Activated CD4-positive, alpha-beta memory T cell treated with anti-CD3 and anti-CD28 coated beads, Interleukin-2, amount 10 ng/mL, durations not matched to agents 7 days and 5 days (primary cell): Measurements from ENCODE around the gene SORCS2. TPM values are rescaled to one million over a fixed set of nuclear protein-coding genes. Genes with fewer than 3 reads are reported as not detected.

Source experiments
- CTCF ChIA-PET: fragments of 350-600 bp; sonication (Branson Sonifier 250); formaldehyde crosslinking; loops from one replicate; lab custom pipeline; 2021; ENCODE audit warnings: antibody characterized with exemption, inconsistent platforms; lab: Charles Lee
- POLR2A ChIA-PET: fragments of 350-600 bp; sonication (Branson Sonifier 250); formaldehyde crosslinking; loops from one replicate; lab custom pipeline; 2021; ENCODE audit warnings: antibody characterized with exemption; lab: Charles Lee
- DNase-seq: peaks from one replicate; pipeline ENCODE4 v3.0.0-alpha.2; 2020
- H3K27ac Mint-ChIP-seq: one replicate; pipeline ENCODE4 v1.8.0; 2021; ENCODE audit warnings: mild to moderate bottlenecking, mixed read lengths
- H3K27me3 Mint-ChIP-seq: one replicate; pipeline ENCODE4 v1.8.0; 2021; ENCODE audit warnings: mixed read lengths
- H3K36me3 Mint-ChIP-seq: one replicate; pipeline ENCODE4 v1.8.0; 2021; ENCODE audit warnings: low read depth, mixed read lengths
- H3K4me1 Mint-ChIP-seq: one replicate; pipeline ENCODE4 v1.8.0; 2021; ENCODE audit warnings: mixed read lengths
- H3K4me3 Mint-ChIP-seq: one replicate; pipeline ENCODE4 v1.8.0; 2021; ENCODE audit warnings: mild to moderate bottlenecking, mixed read lengths
- H3K9me3 Mint-ChIP-seq: one replicate; pipeline ENCODE4 v1.8.0; 2021; ENCODE audit warnings: mixed read lengths
- total RNA-seq, 2 experiments: library from RNA; stranded (reverse); gene quantifications; one replicate each; pipeline ENCODE4 v1.2.3, GENCODE V29; 2021

The SORCS2 gene
- total RNA-seq, 2 experiments from 2014 or later = 0.10 to 0.18 TPM

DNA sequence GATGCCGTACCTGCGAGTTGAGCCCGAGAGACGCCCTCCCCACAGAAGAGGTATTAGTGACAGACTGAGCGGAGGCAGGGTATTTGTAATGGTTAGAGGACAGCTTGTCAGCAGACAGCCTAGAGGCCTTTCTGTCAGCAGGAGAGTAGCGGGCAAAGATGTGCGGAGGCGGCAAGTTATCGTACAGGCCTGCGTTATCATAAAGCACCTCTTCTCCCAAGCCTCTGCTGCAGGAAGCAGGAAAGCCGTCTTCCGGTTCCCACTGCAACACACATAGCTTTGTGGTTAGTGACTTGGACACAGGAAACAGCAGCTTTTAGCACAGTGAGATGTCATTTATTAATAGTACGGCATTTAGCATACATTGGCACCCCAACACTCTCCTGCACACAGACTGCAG lies 589.0 kb downstream of the SORCS2 start:
- no peaks in the 10 kb centered on the region for H3K27me3 Mint-ChIP-seq
- peaks cover 75% of the 10 kb centered on the region for H3K4me1 Mint-ChIP-seq
- no peaks in the 10 kb centered on the region for H3K36me3 Mint-ChIP-seq
- ChIA-PET POLR2A (interaction anchor here (1.0 kb wide), 1 partner anchor 9 kb away, joined by 3 read pairs; no protein-coding TSS in a partner anchor), CTCF (interaction anchor here (1.9 kb wide), 1 partner anchor 21 kb away, joined by 6 read pairs; no protein-coding TSS in a partner anchor)
- no peaks in the 10 kb centered on the region for H3K9me3 Mint-ChIP-seq
- no peak for DNase-seq
- no peak overlapping the region for H3K27ac Mint-ChIP-seq
- no peak overlapping the region for H3K4me3 Mint-ChIP-seq

DNA sequence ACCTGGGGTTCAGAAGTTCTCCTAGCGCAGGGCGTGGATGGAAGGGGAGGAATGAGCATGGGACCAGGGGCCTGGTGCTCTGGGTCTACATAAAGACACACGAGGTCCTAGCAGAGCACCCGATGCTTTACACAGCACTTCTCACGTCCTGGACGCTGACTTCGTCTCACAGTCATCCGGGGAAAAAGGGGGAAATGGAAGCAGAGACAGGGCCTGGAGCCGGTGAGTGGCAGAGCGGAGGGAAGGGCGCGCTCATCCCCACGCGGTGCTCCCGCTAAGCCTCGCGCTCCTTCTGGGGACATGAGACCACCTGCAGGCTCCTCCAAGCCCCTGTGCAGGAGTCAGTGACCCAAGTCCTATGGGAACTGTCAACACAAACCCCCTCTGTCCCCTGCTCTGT lies 589.7 kb downstream of the SORCS2 start:
- Mint-ChIP-seq H3K27ac (no peak overlapping the region), H3K27me3 (no peaks in the 10 kb centered on the region), H3K36me3 (no peaks in the 10 kb centered on the region), H3K9me3 (no peaks in the 10 kb centered on the region), H3K4me1 (peaks cover 72% of the 10 kb centered on the region), H3K4me3 (no peak overlapping the region)
- CTCF ChIA-PET = interaction anchor here (1.9 kb wide), 1 partner anchor 21 kb away, joined by 6 read pairs; no protein-coding TSS in a partner anchor
- POLR2A ChIA-PET = no interaction called here
- no peak for DNase-seq

DNA sequence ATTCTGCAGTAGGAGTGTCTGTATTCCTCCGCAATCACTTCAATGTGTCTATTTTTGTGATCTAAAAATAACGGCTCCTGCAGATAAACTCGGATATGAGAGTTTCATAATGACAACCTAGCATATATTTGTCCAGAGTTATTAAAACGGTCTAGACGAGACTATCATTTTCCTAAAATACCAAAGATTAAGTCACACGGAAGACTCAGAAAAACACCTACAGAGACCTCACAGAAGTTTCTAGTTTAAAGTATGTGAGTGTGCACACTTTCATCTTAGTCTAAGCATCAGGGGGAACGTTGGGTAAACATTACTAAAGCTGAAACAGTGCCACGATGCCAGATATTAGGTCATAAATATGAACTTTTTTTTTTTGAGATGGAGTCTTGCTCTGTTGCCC lies 590.4 kb downstream of the SORCS2 start:
- Mint-ChIP-seq H3K4me3 (no peak overlapping the region), H3K36me3 (no peaks in the 10 kb centered on the region), H3K4me1 (peaks cover 71% of the 10 kb centered on the region), H3K9me3 (no peaks in the 10 kb centered on the region), H3K27ac (peak overlapping the region; percentile 12), H3K27me3 (no peaks in the 10 kb centered on the region)
- DNase-seq = no peak
- CTCF ChIA-PET = interaction anchor here (0.9 to 1.0 kb wide), 3 partner anchors 16 to 22 kb away, joined by 3 to 4 read pairs (median 3); no protein-coding TSS in a partner anchor
- POLR2A ChIA-PET = interaction anchor here (0.9 to 1.4 kb wide), 2 partner anchors 23 to 72 kb away, joined by 3 to 6 read pairs; no protein-coding TSS in a partner anchor

DNA sequence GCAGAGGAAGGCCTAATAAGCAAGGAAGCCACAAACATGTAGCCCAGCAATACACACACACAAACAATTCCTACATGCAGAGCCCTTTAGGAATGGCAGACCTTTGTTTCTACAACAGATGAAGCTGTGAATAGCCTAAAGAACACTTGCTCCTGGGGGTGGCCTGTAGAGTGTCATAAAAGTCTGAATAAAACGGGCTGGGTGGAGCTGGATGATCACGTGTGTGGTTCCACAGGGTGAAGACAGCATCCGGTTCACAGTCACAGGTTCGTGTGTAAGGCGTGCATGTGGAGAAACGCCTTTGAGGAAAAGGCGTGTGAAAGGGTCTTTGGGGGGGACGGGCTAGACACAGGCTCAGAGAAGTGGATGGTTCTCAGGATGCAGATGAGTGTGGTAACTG lies 591.2 kb downstream of the SORCS2 start:
- ChIA-PET POLR2A (interaction anchor here (0.9 to 1.4 kb wide), 2 partner anchors 24 to 72 kb away, joined by 3 to 6 read pairs; no protein-coding TSS in a partner anchor), CTCF (interaction anchor here (0.9 to 1.0 kb wide), 3 partner anchors 15 to 21 kb away, joined by 3 to 4 read pairs (median 3); no protein-coding TSS in a partner anchor)
- DNase-seq = no peak
- Mint-ChIP-seq H3K27ac (peak overlapping the region; percentile 61), H3K36me3 (no peaks in the 10 kb centered on the region), H3K9me3 (no peaks in the 10 kb centered on the region), H3K27me3 (no peaks in the 10 kb centered on the region), H3K4me3 (no peak overlapping the region), H3K4me1 (peaks cover 67% of the 10 kb centered on the region)

DNA sequence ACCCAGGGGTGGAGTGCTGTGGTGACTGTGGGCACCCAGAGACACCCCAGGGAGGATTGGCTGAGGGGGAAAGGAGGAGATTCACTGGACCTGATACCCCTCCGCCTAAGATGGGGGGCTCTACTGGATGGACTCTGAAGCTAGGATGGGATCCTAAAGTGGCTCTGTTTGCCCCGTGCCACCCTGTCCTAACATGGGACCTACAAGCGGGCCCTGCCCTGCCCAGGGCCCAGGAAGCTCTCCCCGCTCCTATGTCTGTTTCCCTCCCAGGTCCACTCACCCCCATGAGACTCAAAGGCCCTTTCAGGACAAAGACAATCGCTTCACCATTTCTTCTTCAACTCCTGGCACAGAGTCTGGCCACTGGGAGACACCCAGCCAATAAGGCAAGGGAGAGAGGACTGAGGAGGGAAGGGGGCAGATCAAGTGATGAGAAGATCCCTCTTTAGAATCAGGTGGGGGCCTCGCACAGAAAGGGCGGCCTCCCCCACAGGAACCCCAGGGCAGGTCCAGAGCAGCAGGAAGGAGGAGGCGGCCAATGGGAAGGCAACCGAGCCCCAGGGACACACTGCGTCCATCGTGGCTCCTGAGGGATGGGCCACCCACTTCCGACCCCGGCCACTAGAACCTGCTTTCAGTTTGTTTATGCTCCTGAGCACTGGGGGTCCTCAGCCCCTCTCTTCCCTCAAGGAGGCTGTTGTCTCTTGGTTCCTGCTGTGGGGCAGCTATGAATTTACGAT lies 592.0 kb downstream of the SORCS2 start:
- peak overlapping the region; percentile 66 for H3K27ac Mint-ChIP-seq
- H3K4me1 Mint-ChIP-seq = peaks cover 60% of the 10 kb centered on the region
- no peak for DNase-seq
- H3K36me3 Mint-ChIP-seq = no peaks in the 10 kb centered on the region
- H3K27me3 Mint-ChIP-seq = no peaks in the 10 kb centered on the region
- POLR2A ChIA-PET = interaction anchor here (1.4 kb wide), 1 partner anchor 25 kb away, joined by 6 read pairs; no protein-coding TSS in a partner anchor
- H3K4me3 Mint-ChIP-seq = no peak overlapping the region
- no peaks in the 10 kb centered on the region for H3K9me3 Mint-ChIP-seq
- CTCF ChIA-PET = no interaction called here

DNA sequence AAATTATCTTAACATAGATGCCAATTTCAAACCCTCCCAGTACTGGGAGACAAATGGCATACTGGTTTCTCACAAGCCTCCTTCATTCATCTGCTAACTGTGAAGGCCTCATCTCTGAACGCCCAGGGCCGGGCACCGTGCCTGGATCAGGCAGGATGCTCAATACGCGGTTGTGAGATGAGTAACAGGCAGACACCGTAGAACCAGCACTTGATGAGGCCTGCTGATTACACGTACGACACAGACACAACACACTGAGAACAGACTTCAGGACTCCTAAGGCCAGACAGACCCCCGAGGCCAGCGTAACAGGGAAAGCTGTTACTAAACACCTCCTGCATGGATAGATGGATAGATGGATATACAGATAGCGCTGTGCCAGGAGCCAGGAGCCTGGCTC lies 592.7 kb downstream of the SORCS2 start:
- no peaks in the 10 kb centered on the region for H3K9me3 Mint-ChIP-seq
- H3K27me3 Mint-ChIP-seq = no peaks in the 10 kb centered on the region
- ChIA-PET CTCF (no interaction called here), POLR2A (no interaction called here)
- H3K36me3 Mint-ChIP-seq = no peaks in the 10 kb centered on the region
- peaks cover 54% of the 10 kb centered on the region for H3K4me1 Mint-ChIP-seq
- H3K27ac Mint-ChIP-seq = peak overlapping the region; percentile 66
- peak; percentile 63 for DNase-seq
- no peak overlapping the region for H3K4me3 Mint-ChIP-seq

DNA sequence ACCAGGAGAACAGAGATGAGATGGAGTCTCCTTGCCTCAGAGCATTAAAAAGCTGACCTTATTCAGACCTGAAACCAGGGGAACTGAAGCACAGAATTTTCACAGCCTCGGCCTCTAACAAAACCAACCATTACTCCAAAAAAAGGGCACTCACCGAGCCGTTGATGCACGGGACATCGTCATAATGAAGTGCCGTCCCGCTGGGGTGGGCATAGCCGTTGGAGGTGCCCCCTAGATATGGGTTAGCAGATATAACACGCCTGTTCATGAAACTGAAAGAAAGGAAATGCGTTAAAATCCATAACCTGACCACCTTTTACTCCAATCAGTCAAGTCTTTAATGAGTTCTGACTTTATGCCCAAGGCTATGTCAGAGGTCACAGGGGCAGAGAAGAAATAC lies 593.7 kb downstream of the SORCS2 start:
- no peak for DNase-seq
- ChIA-PET CTCF (no interaction called here), POLR2A (no interaction called here)
- Mint-ChIP-seq H3K4me1 (peaks cover 50% of the 10 kb centered on the region), H3K9me3 (no peaks in the 10 kb centered on the region), H3K4me3 (no peak overlapping the region), H3K27me3 (no peaks in the 10 kb centered on the region), H3K27ac (no peak overlapping the region), H3K36me3 (no peaks in the 10 kb centered on the region)

DNA sequence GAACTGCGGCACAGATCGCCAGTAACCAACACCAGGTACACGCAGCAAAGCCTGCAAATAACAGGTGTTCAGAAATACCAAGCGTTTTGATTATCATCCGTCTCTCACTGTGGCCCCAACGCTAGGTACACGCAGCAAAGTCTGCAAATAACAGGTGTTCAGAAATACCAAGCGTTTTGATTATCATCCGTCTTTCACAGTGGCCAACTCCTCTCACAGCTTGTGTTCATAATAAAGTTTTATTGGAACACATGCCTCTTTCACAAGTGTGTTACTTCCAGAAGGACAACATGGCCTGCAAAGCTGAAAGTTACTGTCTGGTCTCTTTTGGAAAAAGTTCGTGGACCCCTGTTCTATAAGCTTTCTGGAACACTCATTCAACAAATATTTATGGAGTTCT lies 594.2 kb downstream of the SORCS2 start:
- Mint-ChIP-seq H3K4me3 (no peak overlapping the region), H3K27me3 (no peaks in the 10 kb centered on the region), H3K36me3 (no peaks in the 10 kb centered on the region), H3K27ac (no peak overlapping the region), H3K4me1 (peaks cover 46% of the 10 kb centered on the region), H3K9me3 (no peaks in the 10 kb centered on the region)
- ChIA-PET CTCF (no interaction called here), POLR2A (no interaction called here)
- DNase-seq = no peak

DNA sequence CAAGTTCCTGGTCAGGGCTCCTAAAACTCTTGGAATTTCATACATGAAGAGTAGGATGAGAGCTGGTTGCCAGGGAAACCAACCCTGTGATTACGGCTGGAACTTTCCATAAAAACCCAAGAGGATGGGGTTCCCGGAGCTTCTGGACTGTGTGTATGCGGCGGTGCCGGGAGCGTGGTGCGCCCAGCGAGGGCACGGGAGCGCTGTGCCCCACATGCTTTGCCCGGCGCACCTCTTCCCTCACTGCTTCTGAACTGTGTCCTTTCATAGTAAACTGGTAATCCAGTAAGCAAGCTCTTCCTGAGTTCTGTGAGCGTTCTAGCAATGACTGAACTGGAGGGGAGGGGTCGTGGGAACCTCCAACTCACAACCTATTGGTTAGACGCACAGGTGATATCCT lies 594.7 kb downstream of the SORCS2 start:
- CTCF ChIA-PET = no interaction called here
- no peaks in the 10 kb centered on the region for H3K36me3 Mint-ChIP-seq
- DNase-seq = no peak
- POLR2A ChIA-PET = no interaction called here
- H3K27ac Mint-ChIP-seq = no peak overlapping the region
- no peaks in the 10 kb centered on the region for H3K27me3 Mint-ChIP-seq
- no peaks in the 10 kb centered on the region for H3K9me3 Mint-ChIP-seq
- no peak overlapping the region for H3K4me3 Mint-ChIP-seq
- peaks cover 40% of the 10 kb centered on the region for H3K4me1 Mint-ChIP-seq

DNA sequence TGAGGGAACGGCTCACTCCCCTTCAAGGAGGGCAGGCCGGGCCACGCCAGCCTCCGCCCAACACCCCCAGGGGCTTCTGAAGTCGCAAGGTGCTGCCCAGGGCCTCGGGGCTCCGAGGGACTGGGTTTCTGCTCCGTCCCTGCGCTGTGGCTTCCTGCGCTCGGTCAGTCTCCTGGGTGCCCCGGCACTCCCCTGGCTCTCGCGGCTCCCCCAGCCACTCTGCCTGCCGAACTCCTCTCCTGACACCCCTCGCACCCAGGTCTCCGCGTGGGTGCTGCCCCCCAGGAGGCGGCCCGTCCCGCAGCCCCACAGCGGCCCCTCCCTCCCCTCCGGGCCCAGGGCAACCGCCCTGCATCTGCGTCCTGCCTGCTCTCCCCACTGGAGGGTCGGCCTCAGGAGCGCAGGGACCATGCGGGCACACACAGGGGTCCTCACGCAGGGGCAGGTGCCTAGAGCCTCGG lies 595.4 kb downstream of the SORCS2 start:
- no peaks in the 10 kb centered on the region for H3K9me3 Mint-ChIP-seq
- H3K4me1 Mint-ChIP-seq = peaks cover 34% of the 10 kb centered on the region
- ChIA-PET POLR2A (no interaction called here), CTCF (no interaction called here)
- H3K36me3 Mint-ChIP-seq = no peaks in the 10 kb centered on the region
- no peaks in the 10 kb centered on the region for H3K27me3 Mint-ChIP-seq
- no peak overlapping the region for H3K27ac Mint-ChIP-seq
- H3K4me3 Mint-ChIP-seq = no peak overlapping the region
- no peak for DNase-seq

DNA sequence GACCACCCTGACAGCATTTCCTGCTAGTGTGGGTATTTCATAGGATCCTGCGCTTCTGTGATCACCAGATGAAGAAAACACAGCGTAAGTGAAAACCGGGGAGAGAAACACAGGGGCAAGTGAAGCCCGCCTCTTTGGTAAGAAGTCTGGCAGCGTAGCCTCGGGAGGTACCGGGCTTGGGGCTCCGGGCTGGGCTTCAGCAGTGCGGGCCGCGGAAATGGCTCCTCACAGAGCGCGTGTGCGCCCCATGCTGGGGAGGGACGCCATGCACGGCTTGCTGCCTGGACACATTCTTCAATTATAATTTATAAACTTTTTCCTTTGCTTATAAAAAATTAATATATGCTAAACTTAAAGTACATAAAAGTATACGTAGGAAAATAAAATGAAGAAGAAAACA lies 595.9 kb downstream of the SORCS2 start:
- POLR2A ChIA-PET = no interaction called here
- Mint-ChIP-seq H3K27me3 (no peaks in the 10 kb centered on the region), H3K4me1 (peaks cover 30% of the 10 kb centered on the region), H3K9me3 (no peaks in the 10 kb centered on the region), H3K27ac (no peak overlapping the region), H3K36me3 (no peaks in the 10 kb centered on the region), H3K4me3 (no peak overlapping the region)
- CTCF ChIA-PET = no interaction called here
- no peak for DNase-seq

DNA sequence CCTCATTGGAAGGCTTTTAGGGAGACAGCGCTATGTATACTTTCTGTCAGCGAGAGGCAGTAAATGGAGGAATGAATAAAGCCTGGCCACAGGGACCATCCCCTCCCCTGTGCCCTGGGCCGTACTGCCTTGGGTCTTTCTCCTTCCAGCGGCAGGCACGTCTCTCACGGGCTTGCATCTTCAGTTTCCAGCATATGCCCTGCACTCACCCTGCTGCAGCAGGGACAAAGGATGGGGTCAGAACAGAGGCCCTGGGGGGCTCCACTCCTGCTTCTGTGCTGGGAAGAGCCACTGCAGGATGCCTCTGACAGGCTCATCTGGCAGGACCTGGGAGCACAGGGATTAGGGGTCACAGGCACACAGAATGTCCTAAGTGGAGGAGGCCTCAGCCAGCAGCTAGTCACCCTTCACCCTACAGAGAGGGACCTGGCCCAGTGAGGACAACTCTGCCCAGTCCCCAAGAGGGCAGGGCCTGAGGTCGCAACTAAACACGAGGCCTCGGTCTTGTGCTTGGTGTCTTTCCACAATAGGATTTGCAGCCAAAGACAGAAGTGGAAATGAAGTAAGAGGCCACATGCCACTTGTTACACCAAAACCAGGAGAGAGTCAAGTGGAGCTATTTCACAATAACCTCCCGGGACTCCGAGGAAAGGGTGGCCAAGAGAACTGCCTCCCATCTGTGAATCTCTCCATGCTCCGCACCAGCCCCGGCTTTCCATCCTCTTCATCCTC lies 596.5 kb downstream of the SORCS2 start:
- Mint-ChIP-seq H3K4me1 (peaks cover 23% of the 10 kb centered on the region), H3K36me3 (no peaks in the 10 kb centered on the region), H3K27me3 (no peaks in the 10 kb centered on the region), H3K9me3 (no peaks in the 10 kb centered on the region), H3K4me3 (no peak overlapping the region), H3K27ac (no peak overlapping the region)
- ChIA-PET POLR2A (no interaction called here), CTCF (interaction anchor here (6.3 kb wide), 1 partner anchor 15 kb away, joined by 41 read pairs; no protein-coding TSS in a partner anchor)
- DNase-seq = no peak

DNA sequence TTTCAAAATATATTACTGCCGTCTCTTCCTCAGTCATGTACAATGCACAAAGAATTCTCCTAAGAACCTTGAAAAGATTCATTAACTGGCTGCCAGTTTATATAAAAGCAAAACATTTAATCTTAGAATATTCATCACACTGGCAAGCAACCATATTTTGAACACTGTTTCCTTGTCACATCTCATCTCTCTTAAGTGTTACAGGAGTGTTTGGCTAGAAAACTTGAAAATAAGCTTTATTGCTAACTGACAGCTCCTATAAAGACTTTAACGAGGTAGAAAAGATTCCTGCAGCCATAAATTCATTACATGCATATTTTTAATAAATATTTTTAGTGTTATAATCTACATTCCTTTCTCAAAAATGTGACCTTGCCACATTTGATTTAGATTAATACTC lies 597.7 kb downstream of the SORCS2 start:
- Mint-ChIP-seq H3K36me3 (no peaks in the 10 kb centered on the region), H3K27ac (no peak overlapping the region), H3K4me1 (peaks cover 11% of the 10 kb centered on the region), H3K9me3 (no peaks in the 10 kb centered on the region), H3K27me3 (no peaks in the 10 kb centered on the region), H3K4me3 (no peak overlapping the region)
- CTCF ChIA-PET = interaction anchor here (6.3 kb wide), 1 partner anchor 14 kb away, joined by 41 read pairs; no protein-coding TSS in a partner anchor
- DNase-seq = no peak
- POLR2A ChIA-PET = interaction anchor here (1.2 kb wide), 1 partner anchor 9 kb away, joined by 3 read pairs; no protein-coding TSS in a partner anchor
